Stimulated activated CD4-positive, alpha-beta T cell treated with anti-CD3 and anti-CD28 coated beads, Interleukin-2, amount 100 ng/mL, for 24 hours (primary cell): ENCODE results near the gene DYNC1I2.
"Not testable (repeated sequence)": the region's sequence is repeated elsewhere in the genome, so short reads cannot be mapped to it uniquely, and the experiment has no call there.

ENCODE experiments used
- DNase-seq, 2 donors: peaks; one replicate each; pipeline ENCODE4 v3.0.0-alpha.2; 2020

The DYNC1I2 gene

DNA sequence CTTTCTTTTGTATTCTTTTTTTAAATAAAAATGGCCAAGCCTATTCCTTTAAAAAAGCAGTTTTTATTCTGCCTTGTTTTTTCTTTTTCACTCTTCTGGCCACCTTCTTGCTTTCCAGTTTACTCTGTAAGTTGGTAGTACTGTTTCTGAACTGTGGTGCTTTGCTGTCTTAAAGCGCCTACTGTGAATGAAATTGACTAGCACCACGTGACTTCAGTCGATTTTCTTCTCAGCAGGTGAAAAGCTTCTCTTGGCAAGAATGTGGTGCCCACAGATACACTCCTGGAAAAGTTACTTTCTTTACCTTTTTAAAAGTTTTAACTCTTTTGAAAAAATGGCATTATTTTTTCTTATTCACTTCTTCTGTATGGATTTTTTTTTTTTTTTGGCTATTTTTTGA lies 32.4 kb downstream of the DYNC1I2 start:
- DNase-seq: no peak

DNA sequence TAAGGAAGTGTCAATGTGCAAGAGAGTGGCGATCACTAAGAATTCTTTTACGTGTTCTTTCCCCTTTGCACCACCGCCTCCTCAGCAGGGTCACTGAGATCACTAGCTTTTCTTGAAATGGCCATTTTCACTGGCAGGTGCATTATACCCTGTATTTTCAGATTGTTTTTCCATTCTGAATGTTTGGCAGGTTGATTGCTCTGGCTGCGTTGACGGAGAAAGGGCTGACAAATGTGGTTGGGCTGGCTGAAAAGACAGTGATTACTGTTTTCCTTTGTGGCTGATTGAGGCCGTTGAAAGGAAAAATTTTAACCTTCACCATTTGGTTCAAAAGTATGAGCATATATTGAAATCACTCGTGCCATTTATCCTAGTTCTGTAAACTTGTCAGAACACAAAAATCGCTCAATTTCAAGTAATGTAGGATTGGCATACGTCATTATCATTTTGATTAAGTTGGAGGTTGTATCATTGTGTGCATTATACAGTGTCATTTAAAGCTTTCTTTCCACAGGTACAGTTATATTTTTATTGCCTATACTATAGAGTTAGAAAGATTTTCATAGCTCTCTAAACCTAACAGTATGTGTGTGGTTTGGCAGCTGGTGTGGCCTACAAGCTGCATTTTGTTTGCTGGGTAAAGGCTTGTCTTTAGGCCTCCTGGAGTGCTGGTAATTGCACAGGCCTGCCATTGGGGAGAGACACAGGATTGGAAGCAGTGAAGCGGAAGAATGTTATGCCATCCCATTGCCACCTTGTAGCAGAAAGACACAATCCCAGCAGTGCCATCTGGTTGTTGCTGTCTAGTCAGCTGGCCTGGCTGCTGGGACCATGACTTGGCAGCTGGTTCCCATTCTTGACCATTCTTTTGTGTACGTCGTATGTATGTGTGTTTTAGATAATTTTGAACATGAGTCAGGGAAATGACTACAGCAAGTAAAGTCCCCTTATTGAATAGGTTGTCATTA lies 36.7 kb downstream of the DYNC1I2 start:
- DNase-seq: no peak

DNA sequence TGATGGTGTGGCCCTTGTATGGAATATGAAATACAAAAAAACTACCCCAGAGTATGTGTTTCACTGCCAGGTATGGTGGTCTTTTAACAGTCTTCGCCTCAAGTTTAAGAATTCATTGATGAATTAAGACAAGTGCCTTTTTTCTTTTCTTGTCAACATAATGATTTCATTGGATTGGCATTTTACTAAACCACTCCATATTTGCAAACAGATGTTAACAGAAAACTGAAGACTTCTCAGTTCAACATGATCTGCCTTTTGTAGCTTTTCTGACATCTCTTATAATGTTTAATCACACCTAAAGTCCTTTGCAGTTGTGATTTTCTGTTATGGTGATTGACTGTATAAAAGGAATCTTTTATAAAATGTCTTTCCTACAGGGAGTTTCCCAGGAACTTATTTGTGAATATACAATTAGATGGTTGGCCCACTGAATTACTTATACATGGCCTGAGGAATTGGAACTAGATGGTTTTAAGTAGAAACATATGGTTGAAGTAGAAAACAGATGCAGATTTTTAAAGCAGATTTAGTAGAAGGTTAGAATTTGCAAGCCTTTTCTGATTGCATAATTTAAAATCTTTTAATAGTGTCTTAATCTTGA lies 39.7 kb downstream of the DYNC1I2 start:
- no peak for DNase-seq

DNA sequence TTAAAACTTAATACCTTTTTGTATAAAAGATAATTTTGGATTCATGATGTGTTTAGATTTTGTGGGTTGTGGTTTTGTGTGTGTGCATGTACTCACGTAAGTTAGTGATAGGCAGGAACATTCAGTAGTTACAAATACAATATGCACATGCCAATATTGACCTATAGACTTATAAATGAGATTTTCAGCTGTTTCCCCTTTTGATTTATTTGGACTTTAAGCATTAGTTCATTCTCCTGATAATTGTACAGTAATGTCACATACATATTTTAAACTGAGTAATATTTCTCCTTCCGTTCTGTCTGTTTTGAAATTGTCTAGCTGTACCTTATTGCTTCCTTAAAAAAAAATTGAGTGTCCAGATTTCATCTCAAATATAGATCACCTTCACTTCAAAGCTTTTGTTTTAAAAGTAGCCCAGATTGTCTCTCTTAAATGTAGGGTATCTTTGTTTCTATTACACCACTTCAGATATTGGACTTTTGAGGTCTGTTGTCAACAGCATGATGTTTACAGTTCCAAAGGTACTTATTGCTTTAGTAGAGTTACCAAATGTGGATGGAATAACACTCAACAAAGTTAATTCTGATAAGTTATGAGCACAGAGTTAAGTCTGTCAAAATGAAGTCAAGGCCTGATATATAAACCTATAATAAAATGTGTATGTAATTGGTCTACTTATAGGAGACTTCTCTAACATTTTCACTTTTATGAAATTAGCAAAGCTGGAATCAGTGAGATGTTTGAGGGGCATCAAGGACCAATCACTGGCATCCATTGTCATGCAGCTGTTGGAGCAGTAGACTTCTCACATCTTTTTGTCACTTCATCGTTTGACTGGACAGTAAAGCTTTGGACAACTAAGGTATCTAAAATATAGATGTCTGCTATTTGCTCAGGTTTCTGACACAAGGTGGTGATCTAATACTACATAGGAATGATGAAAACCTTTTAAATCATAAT lies 42.0 kb downstream of the DYNC1I2 start:
- no peak for DNase-seq

DNA sequence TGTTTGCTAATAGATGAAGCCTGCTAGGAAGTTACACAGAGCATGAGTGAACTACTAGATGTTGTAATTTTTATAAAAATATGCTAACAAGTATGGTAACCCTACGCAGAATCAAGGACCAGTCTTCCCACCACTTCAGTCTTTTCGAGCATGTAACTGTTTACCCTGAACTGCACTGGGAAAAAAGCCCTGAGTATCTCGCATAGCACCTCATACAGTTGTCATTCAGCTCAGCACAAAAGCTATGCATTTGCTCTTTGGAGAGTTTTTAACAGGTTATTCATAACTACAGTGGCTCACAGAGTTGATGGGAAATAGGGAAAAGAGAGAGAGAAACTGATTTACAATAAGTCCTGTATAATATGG lies 42.7 kb downstream of the DYNC1I2 start:
- DNase-seq: no peak

DNA sequence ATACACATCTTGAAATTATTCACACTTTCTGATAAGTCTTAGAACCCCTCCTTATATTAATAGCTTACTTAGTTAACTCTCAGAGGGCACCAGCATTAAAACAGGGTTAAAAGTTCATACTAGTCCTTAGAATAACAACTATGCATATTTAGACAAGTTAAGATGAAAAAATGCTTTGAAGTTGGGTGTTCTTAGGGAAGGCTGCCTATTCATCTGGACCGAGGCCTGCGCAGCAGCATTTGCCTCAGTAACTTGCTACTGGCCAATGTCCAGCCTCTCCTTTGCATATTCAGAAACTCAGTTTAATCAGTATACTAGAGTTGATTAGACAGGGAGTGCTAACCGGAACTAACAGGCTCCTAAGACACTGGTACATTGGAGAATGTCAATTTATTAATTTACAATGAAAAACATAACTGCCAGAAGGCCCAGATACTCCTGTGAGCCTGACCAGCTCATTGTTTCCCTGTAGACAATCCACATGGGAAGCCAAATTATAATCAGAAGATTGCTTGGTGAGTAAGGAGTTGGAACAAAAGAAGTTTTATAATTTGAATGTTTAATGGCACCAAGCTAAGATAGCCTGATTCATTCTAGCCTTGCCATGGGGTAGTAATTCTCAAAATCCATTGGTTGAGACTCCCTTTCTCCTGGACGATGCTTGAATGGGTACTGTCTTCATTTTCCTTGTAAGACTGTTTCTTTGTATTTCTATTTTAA lies 48.9 kb downstream of the DYNC1I2 start:
- DNase-seq: no peak

DNA sequence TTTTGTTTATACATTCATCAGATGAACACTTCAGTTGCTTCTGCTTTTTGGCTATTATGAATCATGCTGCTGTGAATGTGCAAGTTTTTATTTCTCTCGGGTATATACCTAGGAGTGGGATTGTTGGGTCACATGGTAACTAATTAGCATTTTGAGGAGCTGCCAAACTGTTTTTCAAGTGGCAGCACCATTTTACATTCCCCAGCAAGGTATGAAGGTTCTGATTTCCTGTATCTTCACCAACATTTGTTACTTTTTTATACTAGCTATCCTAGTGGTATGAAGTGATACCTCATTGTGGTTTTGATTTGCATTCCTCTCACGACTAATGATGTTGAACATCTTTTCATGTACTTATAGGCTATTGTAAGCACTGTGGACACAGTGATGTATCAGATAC lies 53.9 kb downstream of the DYNC1I2 start:
- no peak for DNase-seq

DNA sequence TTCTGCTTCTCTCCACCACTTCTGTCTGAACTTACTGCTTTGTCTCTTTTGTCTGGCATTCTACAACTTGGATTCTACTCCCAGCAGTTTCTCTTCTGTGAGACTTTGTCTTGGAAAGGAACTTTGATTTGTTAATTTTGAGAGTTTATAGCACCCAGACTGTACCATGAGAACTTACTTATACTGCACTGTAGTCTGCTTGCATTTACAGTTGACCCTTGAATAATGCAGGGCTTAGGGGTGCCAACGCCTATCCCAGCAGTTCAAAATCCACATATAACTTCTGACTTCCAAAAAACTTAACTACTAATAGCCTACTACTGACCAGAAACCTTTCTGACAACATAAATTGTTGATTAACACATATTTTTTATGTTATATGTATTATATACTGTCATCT lies 55.5 kb downstream of the DYNC1I2 start:
- no peak for DNase-seq

DNA sequence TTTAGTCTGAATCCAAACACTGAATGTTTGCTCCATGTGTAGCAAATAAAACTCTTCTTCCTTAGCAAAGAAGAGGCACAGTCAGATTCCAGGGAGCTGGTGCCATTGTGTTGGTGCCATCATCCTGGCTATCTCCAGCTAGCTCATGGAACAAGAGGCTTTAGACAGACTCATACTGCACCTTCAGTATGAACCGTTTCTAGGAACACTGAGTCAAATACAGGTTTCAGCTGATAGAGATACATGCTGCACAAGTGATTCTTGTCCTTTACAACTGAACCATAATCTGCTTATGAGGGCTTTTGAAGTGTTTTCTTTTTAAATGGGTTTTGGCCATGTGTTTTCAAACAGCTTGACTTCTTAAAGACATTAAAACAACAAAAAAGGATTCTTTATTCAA lies 57.9 kb downstream of the DYNC1I2 start:
- DNase-seq: no peak

DNA sequence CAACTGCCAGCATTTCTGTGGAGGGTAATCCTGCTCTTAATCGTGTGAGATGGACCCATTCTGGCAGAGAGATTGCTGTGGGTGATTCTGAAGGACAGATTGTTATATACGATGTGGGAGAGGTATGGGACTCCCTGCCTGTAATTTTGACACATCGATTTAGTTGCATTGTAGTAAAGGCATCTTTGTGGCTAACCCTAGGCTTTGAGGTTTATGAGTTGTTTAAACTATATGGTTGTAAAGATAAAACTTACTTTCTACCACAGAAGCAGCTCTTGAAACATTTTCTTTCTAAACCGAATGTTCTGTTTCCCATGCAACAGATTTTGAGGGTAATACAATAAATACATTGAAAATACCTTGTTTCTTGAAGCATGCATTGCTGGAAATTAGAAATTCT lies 58.5 kb downstream of the DYNC1I2 start:
- no peak for DNase-seq

DNA sequence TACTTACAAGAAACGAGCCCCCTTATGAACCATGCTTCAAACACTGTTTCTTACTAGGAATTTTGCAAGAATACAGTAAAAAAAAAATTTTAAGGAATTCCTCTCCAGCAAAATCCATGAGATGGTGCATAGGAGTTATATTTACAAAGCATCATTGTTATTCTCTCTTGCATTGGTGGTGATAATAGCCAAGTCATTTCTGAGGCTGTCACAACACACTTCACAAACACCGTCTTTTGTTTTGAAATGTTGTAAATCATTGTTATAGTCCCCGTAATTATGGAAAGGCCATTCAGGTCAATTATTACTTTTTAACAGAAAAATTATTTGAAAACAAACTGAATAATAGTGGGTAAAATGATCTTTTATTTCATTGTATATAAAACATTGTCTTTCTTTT lies 60.1 kb downstream of the DYNC1I2 start:
- DNase-seq: no peak

DNA sequence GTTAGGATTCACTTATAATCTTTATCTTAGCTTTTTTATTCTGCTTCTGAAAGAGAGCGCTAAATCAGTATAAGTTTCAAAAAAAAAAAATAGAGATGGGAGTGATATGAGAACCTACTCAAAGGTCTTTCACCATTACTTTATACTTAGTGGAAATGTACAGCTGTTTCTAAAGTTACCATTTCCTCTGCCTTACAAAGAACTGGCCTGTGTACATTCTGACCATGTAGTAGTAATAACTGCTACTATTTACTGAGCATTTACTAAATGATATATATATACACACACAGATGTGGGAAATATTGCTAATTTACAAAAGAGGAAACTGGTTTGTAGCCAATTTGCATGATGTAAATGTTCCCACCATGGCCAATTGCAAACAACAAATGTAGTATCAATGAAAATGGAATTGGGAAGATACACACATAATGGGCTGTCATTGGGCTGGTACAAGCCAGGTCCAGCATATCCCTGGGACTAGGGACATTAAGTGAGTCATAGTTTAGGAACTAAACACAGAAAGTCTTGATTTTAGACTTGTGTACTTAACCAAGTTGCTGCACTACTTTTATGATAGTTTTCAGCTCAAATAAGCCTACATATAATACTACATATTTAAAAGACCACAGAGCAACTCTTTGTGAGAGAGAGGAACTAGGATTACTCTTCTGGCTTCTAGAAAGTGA lies 67.1 kb downstream of the DYNC1I2 start:
- DNase-seq: no peak

DNA sequence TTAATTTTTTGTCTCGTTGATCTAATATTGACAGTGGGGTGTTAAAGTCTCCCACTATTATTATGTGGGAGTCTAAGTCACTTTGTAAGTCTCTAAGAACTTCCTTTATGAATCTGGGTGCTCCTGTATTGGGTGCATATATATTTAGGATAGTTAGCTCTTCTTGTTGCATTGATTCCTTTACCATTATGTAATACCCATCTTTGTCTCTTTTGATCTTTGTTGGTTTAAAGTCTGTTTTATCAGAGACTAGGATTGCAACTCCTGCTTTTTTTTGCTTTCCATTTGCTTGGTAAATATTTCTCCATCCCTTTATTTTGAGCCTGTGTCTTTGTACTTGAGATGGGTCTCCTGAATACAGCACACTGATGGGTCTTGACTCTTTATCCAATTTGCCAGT lies 71.5 kb downstream of the DYNC1I2 start:
- not testable (repeated sequence) for DNase-seq

DNA sequence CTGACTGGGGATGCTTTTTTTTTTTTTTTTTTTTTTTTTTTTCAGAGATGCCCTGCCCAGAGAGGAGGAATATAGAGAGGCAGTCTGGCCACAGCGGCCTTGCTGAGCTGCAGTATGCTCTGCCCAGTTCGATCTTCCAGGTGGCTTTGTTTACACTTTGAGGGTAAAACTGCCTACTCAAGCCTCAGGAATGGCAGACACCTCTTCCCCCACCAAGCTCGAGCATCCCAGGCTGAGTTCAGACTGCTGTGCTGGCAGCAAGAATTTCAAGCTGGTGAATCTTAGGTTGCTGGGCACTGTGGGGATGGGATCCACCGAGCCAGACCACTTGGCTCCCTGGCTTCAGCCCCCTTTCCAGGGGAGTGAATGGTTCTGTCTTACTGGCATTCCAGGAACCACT lies 73.9 kb downstream of the DYNC1I2 start:
- not testable (repeated sequence) for DNase-seq

DNA sequence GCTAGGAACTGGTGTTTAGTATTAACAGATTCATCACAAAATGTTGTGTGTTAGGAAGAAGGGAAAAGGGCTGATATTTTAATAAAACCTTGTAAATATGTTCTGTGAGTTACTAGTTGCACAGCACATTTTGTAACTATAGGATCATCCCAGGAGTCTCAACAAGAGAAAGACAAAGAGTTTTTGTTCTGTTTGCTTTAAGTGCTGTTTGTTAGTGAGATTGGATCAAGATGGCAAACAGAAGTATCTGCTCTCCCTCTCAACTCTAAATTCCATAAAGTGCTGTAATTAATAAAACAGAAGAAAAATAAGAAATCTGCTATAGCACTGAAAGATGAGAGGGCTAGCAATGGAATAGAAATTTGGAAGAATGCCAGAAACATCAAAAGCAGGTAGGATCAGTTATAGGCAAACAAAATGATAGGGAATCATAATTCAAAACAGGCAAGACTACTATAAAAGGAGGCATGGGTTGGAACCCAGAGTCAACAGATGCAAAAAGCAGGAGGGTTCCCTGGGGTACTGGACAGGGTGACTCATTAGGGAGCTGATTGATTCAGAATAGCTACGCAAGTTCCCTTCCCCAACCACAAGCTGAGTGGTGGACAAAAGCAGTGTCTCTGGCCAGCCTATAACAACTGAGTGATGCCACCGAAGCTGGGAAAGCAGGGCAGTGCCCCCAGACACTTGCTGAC lies 75.8 kb downstream of the DYNC1I2 start:
- no peak for DNase-seq

DNA sequence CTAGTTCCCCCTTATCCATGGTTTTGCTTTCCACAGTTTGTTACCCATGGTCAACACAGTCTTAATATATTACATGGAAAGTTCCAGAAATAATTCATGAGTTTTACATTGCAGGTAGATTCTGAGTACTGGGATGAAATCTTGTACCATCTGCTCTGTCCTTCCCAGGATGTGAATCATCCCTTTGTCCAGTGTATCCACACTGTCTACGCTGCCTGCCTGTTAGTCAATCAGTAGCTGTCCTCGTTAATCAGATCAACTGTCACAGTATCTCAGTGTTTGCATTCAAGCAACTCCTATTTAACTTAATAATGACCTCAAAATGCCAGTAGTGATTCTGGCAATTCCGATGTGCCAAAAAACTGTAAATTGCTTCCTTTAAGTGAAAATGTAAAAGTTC lies 76.3 kb downstream of the DYNC1I2 start:
- no peak for DNase-seq

DNA sequence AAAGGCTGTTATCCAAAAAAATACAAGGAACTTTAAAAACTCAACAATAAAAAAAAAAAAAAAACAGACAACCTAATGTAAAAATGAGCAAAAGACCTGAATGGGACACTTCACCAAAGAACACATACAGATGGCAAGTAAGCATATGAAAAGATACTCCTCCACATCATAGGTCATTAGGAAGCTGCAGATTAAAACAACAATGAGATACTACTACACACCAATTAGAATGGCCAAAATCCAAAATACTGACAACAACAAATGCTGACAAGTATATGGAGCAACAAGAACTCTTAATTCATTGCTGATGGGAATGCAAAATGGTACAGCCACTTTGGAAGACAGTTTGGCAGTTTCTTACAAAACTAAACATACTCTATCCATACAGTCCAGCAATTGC lies 84.2 kb downstream of the DYNC1I2 start:
- no peak for DNase-seq

DNA sequence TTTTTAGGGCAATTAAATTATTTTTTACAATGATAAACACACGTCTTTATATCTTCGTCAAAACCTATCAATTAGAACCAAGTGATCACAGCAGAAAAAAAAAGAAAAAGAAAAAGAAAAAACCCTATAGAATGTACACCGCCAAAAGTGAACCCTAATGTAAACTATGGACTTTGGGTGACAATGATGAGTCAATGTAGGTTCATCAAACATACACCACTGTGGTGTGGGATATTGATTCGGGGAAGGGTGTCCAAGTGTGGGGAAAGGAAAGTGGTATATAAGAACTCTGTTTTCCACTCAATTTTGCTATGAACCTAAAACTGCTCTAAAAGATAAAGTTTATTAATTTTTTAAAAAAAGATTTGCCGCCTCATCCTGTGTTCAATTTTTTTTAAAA lies 85.1 kb downstream of the DYNC1I2 start:
- DNase-seq: no peak

DNA sequence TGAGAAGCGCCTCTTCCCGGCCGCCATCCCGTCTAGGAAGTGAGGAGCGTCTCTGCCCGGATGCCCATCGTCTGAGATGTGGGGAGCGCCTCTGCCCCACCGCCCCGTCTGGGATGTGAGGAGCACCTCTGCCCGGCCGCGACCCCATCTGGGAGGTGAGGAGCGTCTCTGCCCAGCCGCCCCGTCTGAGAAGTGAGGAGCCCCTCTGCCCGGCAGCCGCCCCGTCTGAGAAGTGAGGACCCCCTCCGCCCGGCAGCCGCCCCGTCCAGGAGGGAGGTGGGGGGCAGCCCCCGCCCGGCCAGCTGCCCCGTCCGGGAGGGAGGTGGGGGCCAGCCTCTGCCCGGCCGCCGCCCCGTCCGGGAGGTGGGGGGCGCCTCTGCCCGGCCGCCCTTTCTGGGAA lies 87.3 kb downstream of the DYNC1I2 start:
- DNase-seq: not testable (repeated sequence)

DNA sequence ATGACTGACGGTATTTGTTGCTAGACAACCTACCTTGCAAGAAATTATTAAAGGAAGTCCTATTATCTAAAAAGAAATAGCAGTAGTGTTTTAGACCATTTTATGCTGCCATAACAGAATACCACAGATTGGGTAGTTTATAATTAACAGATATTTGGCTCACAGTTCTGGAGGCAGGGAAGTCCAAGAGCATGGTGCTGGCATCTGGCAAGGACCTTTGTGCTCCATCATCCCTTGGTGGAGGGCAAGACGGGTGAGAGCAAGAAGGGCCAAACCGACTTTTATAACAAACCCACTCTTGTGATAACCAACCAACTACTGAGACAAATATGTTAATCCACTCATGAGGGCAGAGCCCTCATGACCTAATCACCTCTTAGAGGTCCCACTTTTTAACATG lies 91.2 kb downstream of the DYNC1I2 start:
- no peak for DNase-seq

DNA sequence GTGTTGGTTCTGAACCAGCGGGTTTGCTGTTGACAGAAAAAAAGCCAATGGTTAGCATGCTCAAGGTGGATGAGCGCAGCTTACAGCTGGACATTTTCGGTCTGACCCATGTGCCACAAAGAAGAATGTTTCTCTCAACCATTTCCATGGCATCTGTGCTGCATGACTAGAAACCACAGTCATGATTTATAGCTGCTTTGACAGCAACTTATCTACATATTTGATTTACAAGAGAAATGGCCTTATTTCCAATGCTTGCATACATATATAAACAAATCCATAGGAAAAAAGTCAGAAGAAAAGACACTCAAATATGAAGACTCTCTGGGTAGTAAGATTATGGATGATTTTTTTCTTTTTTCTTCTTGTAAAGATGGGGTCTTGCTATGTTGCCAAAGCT lies 98.2 kb downstream of the DYNC1I2 start:
- no peak for DNase-seq
